B cell (primary cell): ENCODE measurements around the gene FBXO8. TPM values are rescaled to one million over a fixed set of nuclear protein-coding genes. Genes with fewer than 3 reads are reported as not detected.

Experiments used
- ATAC-seq: fragments of 200-7000 bp; cut with Tn5 transposase; one replicate; pipeline ENCODE4 v1.10.0; 2021; ENCODE audit warnings: low read depth, mild to moderate bottlenecking, moderate number of reproducible peaks, moderate library complexity
- CTCF ChIA-PET: fragments of 350-600 bp; sonication (Branson Sonifier 250); formaldehyde crosslinking; loops from one replicate; lab custom pipeline; 2021; ENCODE audit warnings: antibody characterized with exemption, inconsistent platforms; lab: Charles Lee
- POLR2A ChIA-PET: fragments of 350-600 bp; sonication (Branson Sonifier 250); formaldehyde crosslinking; loops from one replicate; lab custom pipeline; 2021; ENCODE audit warnings: antibody characterized with exemption; lab: Charles Lee
- DNase-seq: peaks from one replicate; pipeline ENCODE4 v3.0.0; 2013
- H2AFZ ChIP-seq: 2 replicates; pipeline ENCODE4 v1.6.1; 2012; ENCODE audit warnings: mild to moderate bottlenecking, low read depth, low read length; ENCODE audit not compliant: insufficient read depth, poor library complexity, severe bottlenecking
- H3K27ac ChIP-seq, 2 donors: 1 replicate in 1 of 2; 2 replicates in 1 of 2; pipeline ENCODE4 v1.5.1; 2012 to 2013; ENCODE audit warnings: low read length in 2 of 2, mild to moderate bottlenecking in 2 of 2, moderate library complexity in 1 of 2
- H3K27me3 ChIP-seq, 4 experiments: fragments of 200-600 bp in 1 of 4; sonication (generic) in 1 of 4; replicated peaks in 1 of 4; 1 replicate in 2 of 4; 2 replicates in 2 of 4; pipeline versions ENCODE4 v1.6.1 to v1.7.0; 2013 to 2016; ENCODE audit warnings: low read length in 3 of 4, mild to moderate bottlenecking in 2 of 4, mixed read lengths in 1 of 4, moderate library complexity in 1 of 4; ENCODE audit not compliant: insufficient read depth in 4 of 4, control insufficient read depth in 3 of 4; ENCODE audit errors: control extremely low read depth in 1 of 4
- H3K36me3 ChIP-seq, 2 experiments: replicated peaks in 1 of 2; 1 replicate in 1 of 2; 2 replicates in 1 of 2; pipeline versions ENCODE4 v1.6.1 to v1.7.1; 2013; ENCODE audit warnings: low read length in 1 of 2; ENCODE audit not compliant: insufficient read depth in 2 of 2, control insufficient read depth in 1 of 2; ENCODE audit errors: control extremely low read depth in 1 of 2, extremely low read depth in 1 of 2
- H3K4me1 ChIP-seq, 2 donors: fragments of 200-600 bp in 1 of 2; sonication (generic) in 1 of 2; 1 replicate in 1 of 2; 2 replicates in 1 of 2; pipeline versions ENCODE4 v1.5.1 to v1.6.1; 2013 to 2017; ENCODE audit warnings: low read length in 2 of 2; ENCODE audit not compliant: control insufficient read depth in 2 of 2, insufficient read depth in 2 of 2
- H3K4me2 ChIP-seq: replicated peaks from 2 replicates; pipeline ENCODE3; 2012; ENCODE audit warnings: mild to moderate bottlenecking, low read depth, low read length; ENCODE audit not compliant: poor library complexity, severe bottlenecking
- H3K4me3 ChIP-seq, 5 experiments: fragments of 200-600 bp in 1 of 5; sonication (generic) in 1 of 5; 1 replicate in 3 of 5; 2 replicates in 2 of 5; pipeline versions ENCODE4 v1.5.1 to v1.7.0; 2011 to 2016; ENCODE audit warnings: low read length in 4 of 5, mild to moderate bottlenecking in 4 of 5, low read depth in 2 of 5, control low read depth in 1 of 5, moderate library complexity in 1 of 5; ENCODE audit not compliant: insufficient read depth in 1 of 5; ENCODE audit errors: control extremely low read depth in 1 of 5, extremely low read depth in 1 of 5
- H3K79me2 ChIP-seq: fragments of 200-600 bp; sonication (generic); one replicate; pipeline ENCODE4 v1.6.0; 2016; ENCODE audit warnings: low read length; ENCODE audit not compliant: control insufficient read depth, insufficient read depth
- H3K9ac ChIP-seq: fragments of 200-600 bp; sonication (generic); 2 replicates; pipeline ENCODE4 v1.6.1; 2017; ENCODE audit warnings: mild to moderate bottlenecking, low read length, moderate library complexity
- H3K9me3 ChIP-seq, 3 donors: one replicate each; pipeline versions ENCODE4 v1.6.1 to v1.7.1; 2013; ENCODE audit warnings: low read length in 2 of 3; ENCODE audit not compliant: control insufficient read depth in 2 of 3, insufficient read depth in 1 of 3; ENCODE audit errors: control extremely low read depth in 1 of 3
- H4K20me1 ChIP-seq: 2 replicates; pipeline ENCODE4 v1.6.0; 2012; ENCODE audit warnings: mild to moderate bottlenecking, low read length; ENCODE audit not compliant: insufficient read depth, control insufficient read depth, poor library complexity, severe bottlenecking
- H3K27ac Mint-ChIP-seq: one replicate; pipeline ENCODE4 v1.8.0; 2021; ENCODE audit warnings: mixed read lengths
- H3K27me3 Mint-ChIP-seq: one replicate; pipeline ENCODE4 v1.8.0; 2021; ENCODE audit warnings: mixed read lengths
- H3K4me1 Mint-ChIP-seq: one replicate; pipeline ENCODE4 v1.8.0; 2021; ENCODE audit warnings: mixed read lengths
- H3K4me3 Mint-ChIP-seq: one replicate; pipeline ENCODE4 v1.8.0; 2021; ENCODE audit warnings: mixed read lengths
- H3K9me3 Mint-ChIP-seq: one replicate; pipeline ENCODE4 v1.8.0; 2022; ENCODE audit warnings: mixed read lengths; ENCODE audit not compliant: insufficient read depth
- EZH2 ChIP-seq: IDR thresholded peaks from 2 replicates; pipeline ENCODE4 v1.6.1; 2012; ENCODE audit warnings: borderline replicate concordance, low read depth, mild to moderate bottlenecking, moderate library complexity, low read length; ENCODE audit not compliant: insufficient read depth, poor library complexity, severe bottlenecking
- WGBS: methylation state at CpG from one replicate; pipeline ENCODE4 v1.1.5; 2013; ENCODE audit warnings: missing lambda C conversion rate; ENCODE audit not compliant: insufficient coverage; 5-methylcytosine and 5-hydroxymethylcytosine counted together
- intact Hi-C: fragments of 100-400 bp; cut with micrococcal nuclease; formaldehyde crosslinking; loops from one replicate; pipeline ENCODE4 v1.10.0; 2022
- polyA plus RNA-seq: library from polyadenylated mRNA; depleted of rRNA; stranded (reverse); fragments of >200 nt; gene quantifications from 2 replicates; pipeline ENCODE4 v1.2.3, GENCODE V29; 2012
- total RNA-seq, 2 donors: library from RNA; stranded (reverse); fragments of 120-200 nt in 1 of 2; gene quantifications; 1 replicate in 1 of 2; 2 replicates in 1 of 2; pipeline versions ENCODE4 v1.2.3 to v1.2.4, GENCODE V29; 2013 to 2022
- TF ChIP-seq, protein P1 (sequence below): fragments of 200-600 bp; IDR thresholded peaks from one replicate; pipeline ENCODE4 v1.8.0; 2022; ENCODE audit warnings: antibody characterized with exemption, mild to moderate bottlenecking

The FBXO8 gene
- total and polyA plus RNA-seq, 2 donors (not counting 1 experiment from before 2014, with no cell fraction given), result 11.6 to 22.4 TPM

DNA sequence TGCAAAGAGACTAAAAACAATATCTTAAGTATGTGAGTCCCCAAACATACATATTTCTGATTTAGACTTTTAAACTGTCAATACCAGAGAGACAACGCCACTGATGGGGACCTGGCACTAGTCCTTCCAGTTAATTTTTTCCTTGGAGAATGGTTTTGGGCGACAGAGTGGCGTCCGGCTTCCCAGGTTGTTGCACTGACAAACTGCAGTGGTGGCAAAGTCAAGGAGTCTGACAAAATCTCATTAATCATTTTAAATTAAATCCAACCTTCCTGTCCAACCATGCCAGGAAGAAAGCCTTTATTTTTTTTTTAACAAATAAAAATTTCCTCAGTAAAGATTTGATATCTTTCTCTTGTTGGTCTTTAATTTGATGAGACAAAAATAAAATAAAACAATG, 52.8 kb downstream of the FBXO8 start:
- Histone ChIP-seq H3K4me3 (no peak overlapping the region), H3K4me2 (no peak overlapping the region), H3K36me3 (no peaks in the 10 kb centered on the region), H3K27ac (no peak overlapping the region), H3K4me1 (no peaks in the 10 kb centered on the region), H3K9me3 (no peaks in the 10 kb centered on the region), H4K20me1 (no peaks in the 10 kb centered on the region), H3K79me2 (no peaks in the 10 kb centered on the region), H2AFZ (no peak overlapping the region), H3K9ac (no peak overlapping the region), H3K27me3 (peaks cover 0 to 7% (median 3%) of the 10 kb centered on the region in 4 experiments)
- intact Hi-C loops, result no loop called here
- no CpG with 5 or more reads among the region's 4 CpGs for WGBS
- Mint-ChIP-seq H3K9me3 (no peaks in the 10 kb centered on the region), H3K4me3 (no peak overlapping the region), H3K27ac (no peak overlapping the region), H3K4me1 (peaks cover 1% of the 10 kb centered on the region), H3K27me3 (peaks cover 11% of the 10 kb centered on the region)
- DNase-seq (no peak), ATAC-seq (no peak)
- TF ChIP-seq EZH2, result no peak
- POLR2A ChIA-PET, result no interaction called here
- CTCF ChIA-PET, result no interaction called here

GRCh38 chr4:174230148-174230547, 53.3 kb downstream of the FBXO8 start:
- ChIA-PET CTCF (interaction anchor here (0.9 kb wide), 1 partner anchor 10 kb away, joined by 5 read pairs; no protein-coding TSS in a partner anchor), POLR2A (no interaction called here)
- H3K27ac Mint-ChIP-seq, result no peak overlapping the region
- TF ChIP-seq, protein P1, sequence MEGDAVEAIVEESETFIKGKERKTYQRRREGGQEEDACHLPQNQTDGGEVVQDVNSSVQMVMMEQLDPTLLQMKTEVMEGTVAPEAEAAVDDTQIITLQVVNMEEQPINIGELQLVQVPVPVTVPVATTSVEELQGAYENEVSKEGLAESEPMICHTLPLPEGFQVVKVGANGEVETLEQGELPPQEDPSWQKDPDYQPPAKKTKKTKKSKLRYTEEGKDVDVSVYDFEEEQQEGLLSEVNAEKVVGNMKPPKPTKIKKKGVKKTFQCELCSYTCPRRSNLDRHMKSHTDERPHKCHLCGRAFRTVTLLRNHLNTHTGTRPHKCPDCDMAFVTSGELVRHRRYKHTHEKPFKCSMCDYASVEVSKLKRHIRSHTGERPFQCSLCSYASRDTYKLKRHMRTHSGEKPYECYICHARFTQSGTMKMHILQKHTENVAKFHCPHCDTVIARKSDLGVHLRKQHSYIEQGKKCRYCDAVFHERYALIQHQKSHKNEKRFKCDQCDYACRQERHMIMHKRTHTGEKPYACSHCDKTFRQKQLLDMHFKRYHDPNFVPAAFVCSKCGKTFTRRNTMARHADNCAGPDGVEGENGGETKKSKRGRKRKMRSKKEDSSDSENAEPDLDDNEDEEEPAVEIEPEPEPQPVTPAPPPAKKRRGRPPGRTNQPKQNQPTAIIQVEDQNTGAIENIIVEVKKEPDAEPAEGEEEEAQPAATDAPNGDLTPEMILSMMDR, result no peak
- TF ChIP-seq EZH2, result no peak
- Histone ChIP-seq H4K20me1 (no peaks in the 10 kb centered on the region), H3K79me2 (no peaks in the 10 kb centered on the region), H2AFZ (no peak overlapping the region), H3K9ac (no peak overlapping the region), H3K4me2 (no peak overlapping the region), H3K4me1 (no peaks in the 10 kb centered on the region), H3K27me3 (peaks cover 0 to 11% (median 5%) of the 10 kb centered on the region in 4 experiments), H3K4me3 (no peak overlapping the region), H3K36me3 (no peaks in the 10 kb centered on the region), H3K9me3 (no peaks in the 10 kb centered on the region), H3K27ac (no peak overlapping the region)
- DNase-seq (no peak), ATAC-seq (no peak)
- intact Hi-C loops, result no loop called here
- peaks cover 16% of the 10 kb centered on the region for H3K27me3 Mint-ChIP-seq
- H3K4me3 Mint-ChIP-seq, result no peak overlapping the region
- no peaks in the 10 kb centered on the region for H3K4me1 Mint-ChIP-seq
- no peaks in the 10 kb centered on the region for H3K9me3 Mint-ChIP-seq
